Activated effector memory CD4-positive, alpha-beta T cell treated with anti-CD3 and anti-CD28 coated beads, Interleukin-2, amount 50 U/mL, for 16 hours (primary cell): ENCODE data around the gene FOXD1.

Experiments
- DNase-seq: peaks from one replicate; pipeline ENCODE4 v3.0.0-alpha.2; 2020

The FOXD1 gene

GRCh38 chr5:73438645-73439470 is 9.7 kb downstream of the FOXD1 start:
- no peak for DNase-seq

- no peak for DNase-seq
Measured at GRCh38 chr5:73437777-73438644, 10.6 kb downstream of the FOXD1 start.

- no peak for DNase-seq
Measured at GRCh38 chr5:73437101-73437776, 11.3 kb downstream of the FOXD1 start.

GRCh38 chr5:73436535-73437100 is 12.0 kb downstream of the FOXD1 start:
- DNase-seq = no peak

- no peak for DNase-seq
Measured at GRCh38 chr5:73435759-73436534, 12.6 kb downstream of the FOXD1 start.

GRCh38 chr5:73434907-73435306 is 13.7 kb downstream of the FOXD1 start:
- no peak for DNase-seq

GRCh38 chr5:73434461-73434860 is 14.1 kb downstream of the FOXD1 start:
- DNase-seq = no peak

GRCh38 chr5:73433982-73434342 is 14.6 kb downstream of the FOXD1 start:
- DNase-seq = no peak

- DNase-seq = no peak
Measured at GRCh38 chr5:73433272-73433981, 15.2 kb downstream of the FOXD1 start.

GRCh38 chr5:73431204-73431851 is 17.2 kb downstream of the FOXD1 start:
- DNase-seq = no peak

- no peak for DNase-seq
Measured at GRCh38 chr5:73426034-73426433, 22.5 kb downstream of the FOXD1 start.

GRCh38 chr5:73424556-73424977 is 24.0 kb downstream of the FOXD1 start:
- no peak for DNase-seq

GRCh38 chr5:73422164-73422563 is 26.4 kb downstream of the FOXD1 start:
- DNase-seq = no peak

- DNase-seq = no peak
Measured at GRCh38 chr5:73420666-73421065, 27.9 kb downstream of the FOXD1 start.

GRCh38 chr5:73419465-73420390 is 28.8 kb downstream of the FOXD1 start:
- DNase-seq = no peak

GRCh38 chr5:73419117-73419464 is 29.5 kb downstream of the FOXD1 start:
- DNase-seq = no peak

- DNase-seq = no peak
Measured at GRCh38 chr5:73418244-73418691, 30.3 kb downstream of the FOXD1 start.

GRCh38 chr5:73417303-73418034 is 31.1 kb downstream of the FOXD1 start:
- DNase-seq = no peak

- DNase-seq = no peak
Measured at GRCh38 chr5:73415617-73416016, 33.0 kb downstream of the FOXD1 start.
